Inferior parietal cortex (tissue), 1 donor: ENCODE measurements around the gene KLHL30.
"Not testable (repeated sequence)": the region's sequence is repeated elsewhere in the genome, so short reads cannot be mapped to it uniquely, and the experiment has no call there.

Experiments
- DNase-seq: peaks from one replicate; pipeline ENCODE4 v3.0.0-alpha.2; 2016; ENCODE audit errors: extremely low spot score

The KLHL30 gene

DNA sequence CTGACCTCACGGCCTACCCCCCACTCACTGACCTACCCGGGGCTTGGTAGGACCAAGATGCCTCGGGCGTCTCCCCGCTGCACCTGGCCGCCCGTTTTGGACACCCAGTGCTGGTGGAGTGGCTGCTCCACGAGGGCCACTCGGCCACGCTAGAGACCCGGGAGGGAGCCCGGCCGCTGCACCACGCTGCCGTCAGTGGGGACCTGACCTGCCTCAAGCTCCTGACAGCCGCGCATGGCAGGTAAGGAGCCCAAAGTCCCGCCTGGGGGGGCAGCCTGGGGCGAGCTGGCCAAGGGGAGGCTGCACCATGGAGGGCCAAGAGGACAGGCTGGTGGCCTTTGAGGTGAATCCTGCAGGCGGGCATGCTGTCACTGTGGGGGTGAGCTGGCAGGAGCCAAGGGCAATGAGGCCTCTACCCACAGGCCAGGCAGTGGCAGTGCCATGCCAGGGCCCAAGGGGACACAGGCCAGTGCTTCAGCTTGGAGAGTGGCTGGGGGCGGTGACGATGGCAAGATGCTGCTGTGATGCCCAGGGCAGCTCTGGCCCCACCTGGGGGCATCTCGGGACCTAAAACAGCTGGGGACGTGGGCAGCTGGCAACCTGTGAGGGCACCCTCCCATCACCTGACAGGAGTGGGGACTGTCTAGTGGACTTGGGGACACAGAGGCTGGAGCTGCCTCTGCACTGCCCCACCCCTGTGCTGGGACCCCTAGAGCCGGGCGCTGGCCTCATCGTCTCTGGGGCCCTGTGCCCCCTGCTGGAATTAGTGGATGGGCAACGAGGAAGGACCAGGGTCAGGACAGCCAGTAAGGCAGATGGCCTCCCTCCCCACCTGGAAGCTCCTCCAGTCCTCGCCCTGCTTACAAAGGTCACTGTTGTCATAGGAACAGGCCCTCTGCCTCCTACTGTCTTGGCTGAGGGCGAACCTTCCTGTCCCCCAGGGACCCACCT is 36.3 kb upstream of the KLHL30 start:
- DNase-seq = no peak

DNA sequence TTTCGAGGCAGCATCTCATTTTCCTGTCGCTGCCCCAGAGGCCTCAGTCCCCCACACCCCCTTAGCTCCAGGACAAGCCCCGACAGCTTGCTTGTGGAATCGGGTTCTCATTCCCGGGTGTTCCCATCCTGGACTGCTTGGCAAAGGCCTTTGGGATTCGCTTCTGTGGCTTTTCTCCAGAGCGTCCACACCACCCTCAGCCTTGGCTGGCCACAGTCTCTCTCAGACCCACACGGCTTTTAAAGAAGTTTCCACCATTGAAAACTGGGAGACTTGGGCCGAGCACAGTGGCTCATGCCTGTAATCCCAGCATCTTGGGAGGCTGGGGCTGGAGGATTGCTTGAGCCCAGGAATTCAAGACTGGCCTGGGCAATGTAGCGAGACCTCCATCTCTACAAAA is 35.6 kb upstream of the KLHL30 start:
- no peak for DNase-seq

DNA sequence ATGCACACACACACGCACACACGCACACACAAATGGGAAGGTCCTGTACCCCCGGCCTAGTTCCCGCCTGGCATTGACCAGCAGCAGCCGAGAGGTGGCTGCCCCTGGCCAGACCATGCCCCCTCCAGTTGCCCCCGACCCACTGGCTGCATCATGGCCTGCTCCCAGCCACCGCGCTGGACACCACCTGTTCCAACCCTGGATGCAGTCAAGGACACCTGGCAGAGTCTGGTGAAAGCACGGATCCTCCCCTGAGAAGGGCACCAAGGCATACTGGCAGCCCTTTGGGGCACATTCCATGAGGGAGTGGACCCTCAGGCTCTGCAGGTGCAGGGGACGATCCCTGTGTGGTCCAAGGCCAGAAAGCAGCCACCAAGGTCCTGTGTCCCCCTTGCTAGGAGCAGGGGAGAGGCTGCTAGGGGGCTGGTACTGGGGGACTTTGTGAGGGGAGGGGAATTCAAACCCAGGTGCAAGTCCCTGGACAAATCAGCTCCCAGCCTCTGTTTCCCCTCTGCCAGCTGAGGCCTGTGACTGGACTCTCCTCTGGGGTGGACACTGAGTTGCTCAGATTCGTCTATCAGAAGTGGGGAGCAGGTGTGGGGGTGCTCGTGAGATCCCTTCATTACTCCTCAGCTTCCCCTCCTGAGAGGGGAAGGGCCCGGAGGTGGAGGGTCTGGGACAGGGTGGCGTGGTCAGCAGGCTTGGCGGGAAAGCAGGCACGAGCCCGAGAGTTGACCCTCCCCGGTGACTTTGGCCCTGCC is 34.8 kb upstream of the KLHL30 start:
- no peak for DNase-seq

DNA sequence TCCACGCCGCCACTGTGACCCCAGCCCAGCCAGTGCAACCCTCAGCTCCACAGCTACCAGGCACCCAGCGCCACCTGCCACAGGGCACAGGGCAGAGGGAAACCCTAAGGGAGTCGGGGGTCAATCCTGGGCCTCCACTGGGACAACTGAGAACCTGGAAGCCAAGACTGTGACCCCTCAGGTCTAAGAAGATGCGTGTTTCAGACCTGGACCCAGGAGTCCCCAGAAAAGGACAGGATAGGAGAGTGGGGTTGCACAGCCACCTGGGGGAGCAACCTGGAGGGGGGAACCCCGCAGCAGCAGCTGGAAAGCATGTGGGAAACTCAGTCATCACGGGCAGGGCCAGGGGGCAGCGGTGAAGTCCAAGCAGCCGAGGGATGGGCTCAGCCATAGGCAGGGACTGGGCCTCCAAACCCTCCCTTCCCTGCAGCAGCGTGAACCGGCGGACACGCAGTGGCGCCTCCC is 34.2 kb upstream of the KLHL30 start:
- DNase-seq = no peak

DNA sequence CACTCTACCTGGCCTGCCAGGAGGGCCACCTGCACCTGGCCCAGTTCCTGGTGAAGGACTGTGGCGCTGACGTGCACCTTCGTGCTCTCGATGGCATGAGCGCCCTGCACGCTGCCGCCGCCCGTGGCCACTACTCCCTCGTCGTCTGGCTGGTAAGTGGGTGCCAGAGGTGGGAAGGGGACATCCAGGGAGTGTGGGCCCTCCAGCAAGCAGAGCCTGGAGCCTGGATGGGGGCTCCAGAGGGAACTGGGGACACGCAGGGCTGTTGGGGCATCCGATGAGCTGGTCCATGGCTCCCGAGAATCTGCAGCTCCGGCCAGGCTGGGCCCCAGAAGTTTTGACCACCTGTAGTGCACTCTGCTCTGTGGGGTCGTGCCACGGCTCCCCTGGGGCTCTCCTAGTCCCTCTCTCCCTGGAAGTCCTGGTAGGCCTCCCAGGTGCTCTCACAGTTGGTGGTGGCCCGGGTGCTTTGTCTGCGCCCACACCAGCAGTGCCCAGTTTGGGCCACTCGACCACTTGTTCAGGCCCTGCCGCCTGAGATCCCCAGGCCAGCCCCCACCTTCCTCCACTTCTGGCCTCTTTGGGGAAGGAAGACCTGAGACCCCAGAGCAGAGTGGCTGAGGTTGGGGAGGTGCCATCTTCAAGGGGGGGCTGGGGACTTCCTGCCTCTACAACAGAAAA is 33.6 kb upstream of the KLHL30 start:
- no peak for DNase-seq

- no peak for DNase-seq
Measured at GRCh38 chr2:238105506-238106338, 32.7 kb upstream of the KLHL30 start.

DNA sequence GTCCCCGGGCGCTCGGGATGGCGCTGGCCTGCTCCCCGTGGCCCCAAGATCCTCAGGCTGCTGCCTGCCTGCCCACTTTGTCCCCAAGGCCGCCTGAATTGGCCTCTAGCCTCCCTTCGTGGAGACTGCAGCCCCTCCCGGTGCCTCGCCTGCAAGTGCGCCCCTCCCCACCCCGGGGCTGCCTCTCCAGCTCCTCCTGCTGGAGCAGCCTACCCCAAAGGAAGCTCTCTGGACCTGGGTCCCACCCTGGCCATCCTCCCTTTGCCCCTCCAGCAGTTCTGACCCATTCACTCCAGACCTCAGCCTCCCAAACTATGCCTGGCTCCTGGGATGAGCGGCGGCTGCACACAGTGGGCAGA is 32.1 kb upstream of the KLHL30 start:
- DNase-seq = no peak

DNA sequence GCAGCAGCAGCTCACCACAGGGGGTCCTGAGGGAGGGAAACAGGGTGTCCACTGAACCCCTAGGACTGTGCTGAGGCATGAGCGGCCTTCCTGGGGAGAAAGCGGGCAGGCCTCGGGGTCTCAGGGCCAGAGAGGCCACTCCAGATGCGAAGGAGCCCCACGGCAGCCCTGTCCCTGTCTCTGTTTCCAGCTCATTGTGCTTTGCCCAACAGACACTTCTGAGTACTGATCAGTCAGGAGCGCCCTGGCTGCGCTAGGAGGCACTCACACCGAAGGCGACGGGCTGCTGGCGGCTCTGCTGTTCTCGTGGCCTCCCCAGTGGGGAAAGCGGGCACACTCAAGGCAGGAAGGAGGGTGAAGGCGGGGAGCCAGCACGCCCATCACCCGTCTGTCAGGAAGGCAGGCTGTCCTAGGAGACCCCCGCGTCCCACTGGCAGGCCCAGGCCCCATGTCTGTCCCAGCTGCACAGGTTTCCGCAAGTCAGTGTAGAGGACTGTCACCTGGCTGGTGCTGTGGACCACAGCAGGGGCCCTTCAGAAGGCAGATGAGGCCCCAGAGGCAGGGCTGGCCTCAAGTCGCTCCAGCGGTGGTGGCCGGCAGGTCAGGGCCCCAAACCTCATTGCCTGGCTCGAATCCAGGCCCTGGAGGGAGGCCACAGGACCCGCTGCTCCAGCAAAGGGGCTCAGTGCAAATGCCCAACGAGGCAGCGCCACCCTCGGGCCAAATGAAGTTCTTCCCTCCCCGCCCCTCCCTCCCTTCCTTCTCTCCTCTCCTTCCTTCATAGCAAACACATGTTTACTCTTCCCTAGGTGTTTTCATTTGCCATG is 31.6 kb upstream of the KLHL30 start:
- no peak for DNase-seq

GRCh38 chr2:238107525-238108422 is 30.7 kb upstream of the KLHL30 start:
- DNase-seq = no peak

DNA sequence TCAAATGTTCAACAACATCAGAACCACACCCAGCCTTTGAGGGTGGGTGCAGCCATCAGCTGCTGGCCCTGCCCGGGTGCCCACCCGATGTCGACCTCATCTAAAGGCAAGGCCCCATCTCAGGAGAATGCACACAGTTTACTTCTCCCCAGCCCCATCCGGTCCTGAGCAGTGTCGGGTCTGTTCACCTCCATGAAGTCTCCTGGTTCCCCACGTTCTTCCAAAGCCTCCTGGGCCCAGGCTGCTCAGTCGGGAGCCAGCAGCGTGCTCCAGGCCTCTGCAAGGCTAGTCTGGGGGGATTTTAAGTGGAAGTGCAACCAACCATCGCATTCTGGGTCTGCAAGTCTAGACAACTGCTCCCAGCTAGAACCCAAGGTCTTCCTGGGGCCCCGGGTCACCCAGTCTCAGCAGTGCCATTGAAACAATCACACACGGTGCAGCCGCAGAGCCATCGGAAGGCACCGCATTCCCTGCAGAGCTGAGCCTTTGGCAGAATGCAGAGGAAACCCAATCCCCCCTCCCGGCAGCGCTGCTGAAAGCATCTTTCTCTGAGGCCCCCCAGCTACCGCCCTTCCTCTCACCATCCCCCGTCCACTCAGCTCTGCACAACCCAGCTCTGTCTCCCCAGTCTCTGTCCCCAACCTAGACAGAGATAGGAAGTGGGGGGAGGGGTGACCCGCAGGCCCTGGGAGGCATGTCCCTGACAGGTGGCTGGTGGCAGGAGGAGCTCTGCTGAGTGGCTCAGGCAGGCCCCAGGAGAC is 29.9 kb upstream of the KLHL30 start:
- no peak for DNase-seq

DNA sequence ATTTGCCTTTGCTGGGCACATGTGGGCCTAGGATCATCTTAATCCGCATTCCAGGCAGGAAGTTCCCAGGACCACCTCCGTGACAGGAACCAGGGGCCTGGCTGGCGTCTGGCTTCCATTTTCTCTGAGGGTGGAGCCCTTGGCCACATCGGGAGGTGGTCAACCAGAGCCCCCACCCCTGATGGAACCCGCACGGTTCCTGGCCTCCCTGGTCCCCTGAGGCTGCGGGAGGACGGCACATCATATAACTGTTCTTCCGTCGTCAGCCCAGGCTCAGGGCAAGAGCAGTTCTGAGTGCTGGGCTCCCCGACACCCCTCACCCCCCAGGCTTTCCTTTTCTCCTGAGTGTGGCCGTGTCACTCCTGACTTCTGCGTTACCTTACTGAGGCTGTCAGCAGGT is 24.9 kb upstream of the KLHL30 start:
- DNase-seq = no peak

DNA sequence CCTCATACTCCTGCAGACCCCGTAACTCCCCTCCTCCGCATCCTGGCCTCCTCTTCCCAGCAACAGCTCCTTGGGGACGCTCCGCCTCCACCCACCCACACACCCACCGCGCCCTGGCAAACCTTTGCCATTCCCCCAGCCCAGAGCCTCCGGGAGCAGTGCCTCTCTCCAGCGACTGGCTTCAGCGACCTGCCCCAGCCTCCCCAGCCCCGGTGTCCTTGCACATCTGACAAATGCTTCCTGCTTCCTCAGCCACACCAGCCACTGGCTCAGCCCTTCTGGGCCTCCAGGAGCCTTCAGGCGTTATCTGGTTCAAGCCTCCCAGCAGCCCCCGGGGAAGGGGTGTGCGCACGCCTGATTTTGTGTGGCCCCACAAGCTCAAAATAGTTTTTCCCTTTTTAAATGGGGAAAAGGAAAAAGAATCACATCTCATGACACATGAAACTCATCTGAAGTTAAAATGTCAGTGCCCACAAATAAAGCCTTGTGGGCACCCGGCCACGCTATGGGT is 24.1 kb upstream of the KLHL30 start:
- DNase-seq = no peak

DNA sequence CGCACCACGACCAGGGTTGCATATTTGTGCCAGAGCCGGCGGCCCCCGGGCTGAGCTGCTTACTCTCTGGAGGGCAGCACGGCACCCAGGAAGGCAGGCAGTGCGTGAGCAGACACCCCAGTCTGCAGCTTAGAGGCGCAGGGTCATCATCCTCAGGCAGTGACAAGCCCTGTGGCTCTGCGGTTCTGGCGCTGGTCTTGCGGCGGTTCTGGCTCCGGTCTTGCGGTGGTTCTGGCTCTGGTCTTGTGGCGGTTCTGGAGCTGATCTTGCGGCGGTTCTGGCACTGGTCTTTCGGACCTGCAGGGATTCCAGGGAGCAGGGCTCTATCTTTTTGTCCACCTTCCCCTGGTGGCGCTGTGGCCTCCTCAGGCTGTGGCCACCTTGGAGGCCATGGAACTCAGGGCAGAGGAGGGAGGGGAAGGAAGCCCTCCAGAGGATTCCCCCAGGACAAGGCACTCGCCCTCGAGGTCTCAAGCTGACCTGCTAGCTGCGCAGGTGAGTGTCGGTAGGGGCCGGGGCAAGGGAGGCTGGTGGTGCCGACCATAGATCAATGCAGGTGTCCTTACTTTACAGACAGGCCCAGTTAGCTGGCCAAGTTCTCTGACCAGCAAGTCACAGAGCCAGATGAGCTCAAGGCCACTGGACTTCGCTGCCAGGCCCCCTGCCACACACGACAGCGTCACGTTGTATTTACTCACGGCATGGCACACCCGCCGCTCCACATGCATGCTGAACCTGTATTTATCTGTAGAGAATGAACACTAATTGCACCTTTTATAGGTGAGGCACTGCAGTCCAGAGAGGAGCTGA is 23.4 kb upstream of the KLHL30 start:
- no peak for DNase-seq

GRCh38 chr2:238115709-238116108 is 22.8 kb upstream of the KLHL30 start:
- not testable (repeated sequence) for DNase-seq

DNA sequence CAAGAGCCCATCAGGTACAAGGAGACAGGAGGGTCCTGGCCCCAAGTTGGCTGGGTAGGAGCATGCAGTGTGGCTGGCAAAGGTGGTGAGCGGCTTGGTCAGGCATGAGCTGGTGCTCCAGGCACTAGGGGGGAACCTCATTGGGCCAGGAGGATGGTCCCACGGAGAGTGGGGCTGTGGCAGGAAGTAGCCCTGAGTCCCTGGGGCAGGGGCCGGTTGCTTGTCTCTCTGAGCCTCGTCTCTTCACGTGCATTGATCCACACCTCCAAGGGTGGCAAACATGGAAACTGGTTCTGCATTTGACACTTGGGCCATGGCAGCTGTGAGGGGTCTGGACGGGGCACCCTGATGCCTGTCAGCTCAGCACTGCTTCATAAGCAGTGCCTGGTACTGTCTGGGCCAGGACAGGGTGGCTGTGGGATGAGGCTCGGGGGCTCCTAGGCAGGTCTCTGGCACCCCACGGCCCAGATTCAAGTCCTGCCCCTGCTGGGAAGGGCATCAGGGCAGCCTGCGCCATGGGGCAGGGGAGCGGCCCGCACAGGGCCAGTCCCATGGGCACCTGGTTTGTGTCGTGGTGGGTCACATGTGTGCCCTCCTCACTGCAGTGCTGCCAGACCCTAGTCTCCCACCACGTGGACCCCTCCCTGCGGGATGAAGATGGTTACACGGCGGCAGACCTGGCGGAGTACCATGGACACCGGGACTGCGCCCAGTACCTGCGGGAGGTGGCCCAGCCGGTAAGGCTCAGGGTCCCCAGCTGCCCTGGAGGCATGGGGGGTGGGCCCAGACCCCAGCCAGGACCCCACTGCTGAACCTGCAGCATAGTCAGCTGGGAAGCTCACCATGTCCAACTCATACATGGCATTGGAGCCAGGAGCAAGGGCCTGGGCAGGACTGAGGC is 21.9 kb upstream of the KLHL30 start:
- no peak for DNase-seq
